HG03064 (cell line): Measurements from ENCODE around the gene WDR88.
"Not testable (repeated sequence)": the region's sequence is repeated elsewhere in the genome, so short reads cannot be mapped to it uniquely, and the experiment has no call there.

Source experiments
- ATAC-seq: cut with Tn5 transposase; IDR thresholded peaks from one replicate; pipeline ENCODE4 v1.9.1; 2021; ENCODE audit warnings: low read depth; ENCODE audit not compliant: unreplicated experiment

Gene WDR88

GRCh38 chr19:33126712-33127111 lies 5.2 kb upstream of the WDR88 start:
- ATAC-seq, result not testable (repeated sequence)

- ATAC-seq, result no peak
Measured at GRCh38 chr19:33129901-33130300, 2.0 kb upstream of the WDR88 start.

- no peak for ATAC-seq
Measured at GRCh38 chr19:33130433-33130832, 1.5 kb upstream of the WDR88 start.

- ATAC-seq, result no peak
Measured at GRCh38 chr19:33132425-33132824, 511 bp downstream of the WDR88 start.

GRCh38 chr19:33133438-33134031 lies 1.6 kb downstream of the WDR88 start:
- no peak for ATAC-seq

- ATAC-seq, result no peak
Measured at GRCh38 chr19:33134571-33135041, 2.7 kb downstream of the WDR88 start.

DNA sequence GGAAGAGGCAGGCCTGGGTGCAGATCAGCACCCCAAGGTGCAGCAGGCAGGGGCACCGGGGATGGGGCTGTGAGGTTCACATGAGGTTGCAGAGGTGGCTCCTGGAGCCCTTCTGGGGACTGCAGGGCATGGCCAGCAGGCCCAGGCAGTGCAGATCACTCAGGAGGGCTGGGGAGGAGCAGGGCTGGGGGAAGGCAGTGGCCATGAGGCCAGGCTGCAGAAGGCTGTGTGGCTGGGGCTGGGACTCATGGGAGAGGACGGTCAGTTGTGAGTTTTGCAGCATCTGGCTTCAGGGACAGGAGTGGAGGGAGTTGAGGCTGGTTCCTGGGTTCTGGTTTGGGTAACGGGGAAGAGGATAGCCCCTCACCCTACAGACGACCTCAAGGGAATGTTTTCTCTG lies 7.3 kb downstream of the WDR88 start:
- ATAC-seq, result no peak

- no peak for ATAC-seq
Measured at GRCh38 chr19:33143897-33144405, 12.0 kb downstream of the WDR88 start.

DNA sequence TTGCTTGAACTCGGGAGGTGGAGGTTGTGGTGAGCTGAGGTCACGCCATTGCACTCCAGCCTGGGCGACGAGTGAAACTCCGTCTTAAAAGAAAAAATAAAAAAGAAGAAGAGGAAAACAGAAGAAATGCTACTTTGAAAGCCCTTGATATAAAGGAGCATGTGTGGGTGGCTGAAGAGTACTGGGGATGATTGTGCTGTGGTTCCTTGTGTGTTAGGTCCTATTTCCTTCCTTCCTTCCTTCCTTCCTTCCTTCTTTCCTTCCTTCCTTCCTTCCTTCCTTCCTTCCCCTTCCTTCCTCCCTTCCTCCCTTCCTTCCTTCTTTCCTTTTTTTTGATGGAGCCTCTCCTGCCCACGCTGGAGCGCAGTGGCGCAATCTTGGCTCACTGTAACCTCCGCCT lies 14.3 kb downstream of the WDR88 start:
- ATAC-seq, result no peak

- ATAC-seq, result no peak
Measured at GRCh38 chr19:33147538-33147937, 15.6 kb downstream of the WDR88 start.

- no peak for ATAC-seq
Measured at GRCh38 chr19:33150852-33151518, 19.1 kb downstream of the WDR88 start.

- no peak for ATAC-seq
Measured at GRCh38 chr19:33152176-33152575, 20.3 kb downstream of the WDR88 start.

- ATAC-seq, result not testable (repeated sequence)
Measured at GRCh38 chr19:33152625-33153024, 20.7 kb downstream of the WDR88 start.

- ATAC-seq, result not testable (repeated sequence)
Measured at GRCh38 chr19:33154313-33154712, 22.4 kb downstream of the WDR88 start.

GRCh38 chr19:33156334-33156733 lies 24.4 kb downstream of the WDR88 start:
- ATAC-seq, result no peak

- no peak for ATAC-seq
Measured at GRCh38 chr19:33157906-33158305, 26.0 kb downstream of the WDR88 start.

DNA sequence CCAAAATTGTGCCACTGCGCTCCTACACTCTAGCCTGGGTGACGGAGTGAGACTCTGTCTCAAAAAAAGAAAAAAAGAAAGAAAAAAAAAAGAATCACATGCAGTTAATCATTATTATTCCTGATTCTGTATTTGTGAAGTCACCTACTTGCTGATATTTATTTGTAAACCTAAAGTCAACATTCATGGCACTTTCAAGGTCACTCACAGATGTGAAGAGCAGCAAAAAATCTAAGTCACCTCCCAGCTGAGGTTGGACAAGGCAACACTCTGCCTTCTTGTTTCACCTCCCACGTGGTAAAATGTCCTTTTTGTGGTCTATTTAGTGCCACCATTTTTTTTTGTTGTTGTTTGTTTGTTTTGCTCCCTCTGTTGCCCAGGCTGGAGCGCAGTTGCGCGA lies 26.5 kb downstream of the WDR88 start:
- no peak for ATAC-seq

DNA sequence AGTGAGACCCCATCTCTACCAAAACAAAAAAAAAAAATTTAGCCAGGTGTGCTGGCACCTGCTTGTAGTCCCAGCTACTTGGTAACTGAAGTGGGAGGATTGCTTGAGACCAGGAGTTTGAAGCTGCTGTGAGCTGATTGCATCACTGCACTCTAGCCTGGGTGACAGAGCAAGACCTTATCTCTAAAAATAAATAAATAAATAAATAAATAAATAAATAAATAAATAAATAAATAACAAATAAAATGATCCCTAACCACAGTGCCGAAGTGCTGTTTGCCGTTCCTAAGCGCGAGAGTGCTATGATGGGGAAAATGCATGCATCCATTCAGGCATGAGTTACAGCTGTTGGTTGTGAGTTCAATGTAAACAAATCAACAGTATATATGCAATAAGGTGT lies 27.2 kb downstream of the WDR88 start:
- ATAC-seq, result no peak

DNA sequence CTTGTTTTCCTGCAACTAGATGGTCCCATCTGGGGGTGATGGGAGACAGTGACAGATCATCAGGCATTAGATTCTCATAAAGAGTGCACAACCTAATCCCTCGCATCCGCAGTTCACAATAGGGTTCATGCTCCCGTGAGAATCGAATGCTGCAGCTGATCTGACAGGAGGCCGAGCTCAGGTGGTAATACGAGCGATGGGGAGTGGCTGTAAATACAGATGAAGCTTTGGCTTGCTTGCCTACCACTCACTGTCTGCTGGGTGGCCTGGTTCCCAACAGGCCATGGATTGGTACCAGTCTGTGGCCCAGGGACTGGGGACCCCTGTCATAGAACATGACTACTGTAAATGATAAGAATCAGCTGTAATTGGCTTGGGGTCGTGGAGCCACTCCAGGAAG lies 28.0 kb downstream of the WDR88 start:
- no peak for ATAC-seq

GRCh38 chr19:33161201-33161600 lies 29.3 kb downstream of the WDR88 start:
- ATAC-seq, result no peak

DNA sequence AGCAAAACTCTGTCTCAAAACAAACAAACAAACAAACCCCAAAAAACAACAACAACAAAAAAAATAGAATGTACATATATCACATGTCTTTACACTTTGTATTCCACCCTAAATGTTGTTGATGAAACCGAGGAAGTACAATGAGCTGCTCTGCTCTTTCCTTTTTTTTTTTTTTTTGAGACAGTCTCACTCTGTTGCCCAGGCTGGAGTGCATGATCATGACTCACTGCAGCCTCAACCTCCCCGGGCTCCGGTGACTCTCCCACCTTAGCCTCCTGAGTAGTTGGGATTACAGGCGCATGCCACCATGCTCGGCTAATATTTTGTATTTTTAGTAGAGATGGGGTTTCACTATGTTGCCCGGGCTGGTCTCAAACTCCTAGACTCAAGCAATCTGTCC lies 31.6 kb downstream of the WDR88 start:
- no peak for ATAC-seq

- not testable (repeated sequence) for ATAC-seq
Measured at GRCh38 chr19:33166037-33166436, 34.1 kb downstream of the WDR88 start.
